Thoracic aorta (tissue), 2 donors: ENCODE results near the gene SCRN2. TPM values are rescaled to one million over a fixed set of nuclear protein-coding genes. Genes with fewer than 3 reads are reported as not detected.

ENCODE experiments used
- ATAC-seq: fragments of 150-250 bp; one replicate; pipeline ENCODE4 v1.8.0; 2017; ENCODE audit warnings: low read depth; ENCODE audit not compliant: insufficient number of reproducible peaks, low FRiP score
- DNase-seq: peaks from one replicate; pipeline ENCODE4 v3.0.0-alpha.2; 2020; ENCODE audit warnings: low spot score
- H3K27ac ChIP-seq, 2 donors: fragments of 200-600 bp; sonication (generic); 1 replicate in 1 of 2; 2 replicates in 1 of 2; pipeline ENCODE4 v1.5.1; 2016; ENCODE audit warnings: mild to moderate bottlenecking in 2 of 2, moderate library complexity in 2 of 2
- H3K27me3 ChIP-seq: fragments of 200-600 bp; sonication (generic); replicated peaks from 2 replicates; pipeline ENCODE4 v1.6.0; 2016; ENCODE audit warnings: mild to moderate bottlenecking; ENCODE audit not compliant: insufficient read depth
- H3K36me3 ChIP-seq: fragments of 200-600 bp; sonication (generic); one replicate; pipeline ENCODE4 v1.5.1; 2016
- H3K4me1 ChIP-seq, 2 donors: fragments of 200-600 bp; sonication (generic); 1 replicate in 1 of 2; 2 replicates in 1 of 2; pipeline versions ENCODE4 v1.5.1 to v1.6.0; 2016; ENCODE audit warnings: low read depth in 2 of 2, mild to moderate bottlenecking in 1 of 2; ENCODE audit not compliant: control insufficient read depth in 1 of 2
- H3K4me3 ChIP-seq: fragments of 200-600 bp; sonication (generic); 2 replicates; pipeline ENCODE4 v1.5.1; 2016; ENCODE audit warnings: mild to moderate bottlenecking
- H3K9me3 ChIP-seq: fragments of 200-600 bp; sonication (generic); 2 replicates; pipeline ENCODE4 v1.5.1; 2016
- total RNA-seq, 2 donors: library from RNA; depleted of rRNA; stranded (reverse); fragments of >200 nt; gene quantifications; one replicate each; pipeline versions ENCODE4 v1.1.0 to v1.2.3, GENCODE V29; 2016
- TF ChIP-seq, protein P1 (sequence below): fragments of 200-600 bp; sonication (generic); IDR thresholded peaks from one replicate; pipeline ENCODE4 v1.5.1; 2019; ENCODE audit warnings: antibody characterized with exemption

The SCRN2 gene
- total RNA-seq, 2 donors from 2014 or later = 22.9 to 29.3 TPM

DNA sequence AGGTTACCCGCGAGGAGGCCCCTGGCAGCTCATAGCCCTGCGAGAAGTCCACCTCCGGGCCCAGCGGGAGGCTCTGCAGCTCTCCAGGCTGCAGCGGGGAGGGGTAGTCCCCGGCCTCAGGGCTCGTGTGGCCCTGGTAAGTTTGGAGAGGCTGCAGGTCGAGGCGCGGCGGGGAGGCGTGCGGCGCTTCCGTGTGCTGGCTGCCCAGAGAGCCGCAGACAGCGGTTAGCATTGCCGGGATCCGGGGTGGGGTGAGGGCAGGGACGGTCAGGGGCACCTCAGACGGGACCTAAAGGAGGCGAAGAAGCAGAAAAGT is 7.1 kb upstream of the SCRN2 start:
- ATAC-seq (no peak), DNase-seq (no peak)
- Histone ChIP-seq H3K4me1 (peaks cover 8 to 35% of the 10 kb centered on the region in 2 donors), H3K36me3 (no peaks in the 10 kb centered on the region), H3K27me3 (peaks cover 25% of the 10 kb centered on the region), H3K4me3 (no peak overlapping the region), H3K9me3 (no peaks in the 10 kb centered on the region), H3K27ac (no peak overlapping the region)
- TF ChIP-seq, protein P1, sequence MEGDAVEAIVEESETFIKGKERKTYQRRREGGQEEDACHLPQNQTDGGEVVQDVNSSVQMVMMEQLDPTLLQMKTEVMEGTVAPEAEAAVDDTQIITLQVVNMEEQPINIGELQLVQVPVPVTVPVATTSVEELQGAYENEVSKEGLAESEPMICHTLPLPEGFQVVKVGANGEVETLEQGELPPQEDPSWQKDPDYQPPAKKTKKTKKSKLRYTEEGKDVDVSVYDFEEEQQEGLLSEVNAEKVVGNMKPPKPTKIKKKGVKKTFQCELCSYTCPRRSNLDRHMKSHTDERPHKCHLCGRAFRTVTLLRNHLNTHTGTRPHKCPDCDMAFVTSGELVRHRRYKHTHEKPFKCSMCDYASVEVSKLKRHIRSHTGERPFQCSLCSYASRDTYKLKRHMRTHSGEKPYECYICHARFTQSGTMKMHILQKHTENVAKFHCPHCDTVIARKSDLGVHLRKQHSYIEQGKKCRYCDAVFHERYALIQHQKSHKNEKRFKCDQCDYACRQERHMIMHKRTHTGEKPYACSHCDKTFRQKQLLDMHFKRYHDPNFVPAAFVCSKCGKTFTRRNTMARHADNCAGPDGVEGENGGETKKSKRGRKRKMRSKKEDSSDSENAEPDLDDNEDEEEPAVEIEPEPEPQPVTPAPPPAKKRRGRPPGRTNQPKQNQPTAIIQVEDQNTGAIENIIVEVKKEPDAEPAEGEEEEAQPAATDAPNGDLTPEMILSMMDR = no peak

DNA sequence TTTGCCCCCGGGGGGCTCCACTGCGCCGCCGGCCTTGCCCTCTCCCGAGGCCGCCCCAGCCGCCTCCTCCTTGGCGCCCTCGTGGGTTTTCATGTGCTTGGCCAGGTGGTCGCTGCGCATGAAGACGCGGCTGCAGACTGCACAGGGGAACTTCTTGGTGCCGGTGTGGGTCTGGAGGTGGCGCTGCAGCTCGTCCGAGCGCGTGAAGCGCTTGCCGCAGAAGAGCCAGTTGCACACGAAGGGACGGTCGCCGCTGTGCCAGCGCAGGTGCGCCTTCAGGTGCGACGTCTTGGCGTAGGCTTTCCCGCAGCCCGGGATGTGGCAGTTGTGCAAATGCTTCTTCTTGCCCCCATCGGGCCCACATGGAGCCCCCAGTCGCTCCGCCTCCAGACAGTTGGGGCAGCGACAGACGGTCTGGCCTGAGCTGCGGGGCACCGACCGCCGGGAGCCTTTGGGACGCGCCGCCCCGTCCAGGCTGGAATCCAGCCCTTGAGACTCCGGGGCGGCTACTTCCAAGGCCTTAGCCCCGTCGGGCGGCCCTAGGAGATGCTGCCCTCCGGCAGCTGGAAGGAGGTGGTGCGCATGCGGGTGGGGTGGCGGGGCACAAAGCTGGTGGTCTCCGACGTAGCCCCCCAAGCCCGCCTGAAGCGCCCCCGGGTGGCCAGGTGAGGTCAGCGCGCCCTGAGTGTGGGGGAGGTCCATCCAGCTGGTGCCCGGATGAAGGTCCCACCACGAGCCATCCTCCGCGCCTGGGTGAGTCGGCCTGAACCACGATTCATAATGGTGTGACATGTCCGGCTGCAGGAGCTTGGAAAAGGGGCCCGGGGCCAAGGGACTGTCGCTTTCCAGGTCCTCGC is 6.5 kb upstream of the SCRN2 start:
- TF ChIP-seq, protein P1 = no peak
- Histone ChIP-seq H3K4me3 (no peak overlapping the region), H3K9me3 (no peaks in the 10 kb centered on the region), H3K27me3 (peaks cover 19% of the 10 kb centered on the region), H3K4me1 (peaks cover 8 to 35% of the 10 kb centered on the region in 2 donors), H3K27ac (no peak overlapping the region), H3K36me3 (no peaks in the 10 kb centered on the region)
- ATAC-seq (no peak), DNase-seq (no peak)

DNA sequence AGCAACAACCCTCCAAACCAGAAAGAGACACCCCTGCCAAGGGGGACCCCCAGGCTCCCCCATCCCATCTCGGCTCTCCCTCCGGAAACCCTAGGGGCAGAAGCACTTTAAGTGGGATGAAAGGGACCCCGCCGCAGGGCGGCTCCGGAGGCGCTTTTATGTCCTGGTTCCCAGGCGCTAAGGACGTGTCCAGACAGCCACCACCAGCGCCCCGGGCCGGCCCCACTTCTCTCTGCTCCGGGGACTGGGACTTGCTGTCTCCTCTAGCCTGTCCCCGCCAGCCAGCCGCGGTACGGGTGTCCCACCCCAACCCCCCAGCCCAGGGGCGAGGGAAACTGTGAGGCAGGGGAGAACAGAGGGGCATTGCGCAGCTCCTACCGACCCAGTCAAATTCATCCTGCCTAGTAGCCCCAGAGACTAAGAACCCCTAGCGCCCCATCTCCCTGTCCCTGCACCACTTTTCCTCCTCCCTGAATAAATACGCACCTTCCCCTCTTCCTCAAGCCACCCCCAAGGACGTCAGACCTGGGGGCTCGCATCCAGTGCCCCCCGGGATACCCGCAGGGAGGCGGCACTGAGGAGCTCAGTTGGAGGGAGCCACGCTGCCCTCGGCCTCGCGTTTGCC is 5.8 kb upstream of the SCRN2 start:
- Histone ChIP-seq H3K4me3 (no peak overlapping the region), H3K9me3 (no peaks in the 10 kb centered on the region), H3K27ac (no peak overlapping the region), H3K36me3 (no peaks in the 10 kb centered on the region), H3K4me1 (peaks cover 8 to 32% of the 10 kb centered on the region in 2 donors), H3K27me3 (peaks cover 12% of the 10 kb centered on the region)
- ATAC-seq (no peak), DNase-seq (no peak)
- TF ChIP-seq, protein P1 = no peak

DNA sequence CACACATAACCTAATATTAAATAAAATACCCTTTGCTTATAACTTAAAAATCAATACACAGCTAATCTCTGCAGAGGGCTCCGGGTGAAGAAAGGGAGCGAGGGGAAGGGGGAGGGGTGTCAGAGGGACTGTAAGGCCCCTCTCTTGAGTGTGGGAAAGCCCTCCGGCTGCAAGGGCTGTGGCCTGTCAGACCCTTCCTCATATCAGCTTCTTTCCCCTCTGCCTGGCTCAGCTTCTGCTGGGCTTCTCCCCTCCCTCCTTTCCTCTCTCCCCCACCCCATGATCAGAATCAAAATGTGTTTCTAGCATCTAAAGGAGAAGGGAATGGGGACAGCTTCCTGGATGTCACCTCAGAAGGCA is 4.6 kb upstream of the SCRN2 start:
- ATAC-seq (no peak), DNase-seq (no peak)
- no peak overlapping the region for H3K27ac ChIP-seq
- no peak overlapping the region for H3K4me3 ChIP-seq
- H3K4me1 ChIP-seq = peaks cover 1 to 30% of the 10 kb centered on the region in 2 donors
- no peaks in the 10 kb centered on the region for H3K9me3 ChIP-seq
- TF ChIP-seq, protein P1 = no peak
- H3K27me3 ChIP-seq = peaks cover 10% of the 10 kb centered on the region
- no peaks in the 10 kb centered on the region for H3K36me3 ChIP-seq

DNA sequence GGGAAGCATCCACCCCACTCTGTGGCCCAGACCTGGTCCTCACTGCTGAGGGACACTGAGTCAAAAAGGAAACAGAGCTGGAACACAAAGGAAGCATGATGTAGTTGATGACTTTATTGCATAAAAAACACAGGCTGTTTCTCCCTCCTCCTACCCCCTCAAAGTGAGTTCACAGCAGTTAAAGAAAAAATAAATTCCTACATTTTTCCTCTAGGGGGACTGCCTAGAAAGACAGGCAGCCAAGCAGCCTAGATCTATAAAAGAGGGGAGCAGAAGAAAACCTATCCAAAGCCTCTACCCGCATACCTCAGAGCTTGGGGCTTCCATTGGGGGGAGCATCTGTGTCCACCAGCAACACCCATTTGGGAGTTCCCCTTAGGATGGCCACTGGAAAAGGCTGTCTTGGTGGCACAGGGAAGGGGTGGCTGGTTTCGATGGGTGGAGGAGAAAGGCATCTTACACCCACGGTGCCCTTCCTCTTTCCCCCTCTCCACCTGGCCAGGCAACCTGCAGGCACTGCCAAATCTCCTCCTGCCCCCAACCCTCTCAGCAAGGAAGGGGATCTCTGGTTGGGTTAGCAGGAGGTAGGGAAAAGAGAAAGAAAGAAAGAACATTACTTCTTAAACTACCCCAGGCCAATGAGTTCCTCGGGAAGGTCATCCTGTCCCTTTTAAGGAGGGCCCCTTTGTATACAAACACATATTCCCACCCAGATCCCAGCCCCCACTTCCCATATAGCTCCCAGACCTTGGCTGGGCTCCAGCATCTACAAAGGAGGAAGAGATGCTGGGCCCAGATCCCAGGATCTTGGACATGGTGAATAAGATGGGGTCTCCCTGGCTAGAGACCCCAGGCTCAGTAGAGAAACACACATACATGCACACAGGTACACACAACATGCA is 4.0 kb upstream of the SCRN2 start:
- DNase-seq (no peak), ATAC-seq (no peak)
- H3K4me3 ChIP-seq = no peak overlapping the region
- TF ChIP-seq, protein P1 = peak; percentile 23
- no peak overlapping the region for H3K27ac ChIP-seq
- H3K4me1 ChIP-seq = peaks cover 4 to 32% of the 10 kb centered on the region in 2 donors
- peaks cover 10% of the 10 kb centered on the region for H3K27me3 ChIP-seq
- H3K36me3 ChIP-seq = no peaks in the 10 kb centered on the region
- H3K9me3 ChIP-seq = no peaks in the 10 kb centered on the region
